OCI-LY7 (cell line): ENCODE data around the gene MPRIP. TPM values are rescaled to one million over a fixed set of nuclear protein-coding genes. Genes with fewer than 3 reads are reported as not detected.
"Not testable (repeated sequence)": the region's sequence is repeated elsewhere in the genome, so short reads cannot be mapped to it uniquely, and the experiment has no call there.

ENCODE experiments used
- BruUV-seq: library from RNA; stranded (reverse); fragments of 400-500 nt; replicated peaks from 2 replicates; lab custom pipeline; 2021; lab: Mats Ljungman, UMichigan
- CTCF ChIA-PET: fragments of 300-600 bp; sonication (Branson Sonifier 250); formaldehyde crosslinking; loops from one replicate; lab custom pipeline; 2022; ENCODE audit warnings: antibody characterized with exemption; ENCODE audit not compliant: unreplicated experiment; lab: Charles Lee
- POLR2A ChIA-PET: fragments of 300-600 bp; sonication (Branson Sonifier 250); formaldehyde crosslinking; loops from one replicate; lab custom pipeline; 2022; ENCODE audit warnings: antibody characterized with exemption; lab: Charles Lee
- DNase-seq: peaks from one replicate; pipeline ENCODE4 v3.0.0-alpha.2; 2015; ENCODE audit warnings: low spot score
- H2AFZ ChIP-seq: fragments of 200-600 bp; sonication (generic), shearing (Covaris generic); 2 replicates; pipeline ENCODE4 v1.6.1; 2014; ENCODE audit warnings: mild to moderate bottlenecking, antibody characterized with exemption, low read length, moderate library complexity
- H3K27ac ChIP-seq: fragments of 200-600 bp; sonication (generic); 2 replicates; pipeline ENCODE4 v1.5.1; 2014; ENCODE audit warnings: mixed run types, low read depth, mild to moderate bottlenecking, moderate library complexity, low read length, inconsistent platforms; ENCODE audit not compliant: poor library complexity, severe bottlenecking
- H3K36me3 ChIP-seq: fragments of 200-600 bp; sonication (generic); 2 replicates; pipeline ENCODE4 v1.6.1; 2014; ENCODE audit warnings: mild to moderate bottlenecking, antibody characterized with exemption, low read length, moderate library complexity, mixed read lengths; ENCODE audit not compliant: insufficient read depth
- H3K4me1 ChIP-seq: fragments of 200-600 bp; sonication (generic); 2 replicates; pipeline ENCODE4 v1.5.1; 2014; ENCODE audit warnings: mild to moderate bottlenecking, low read length; ENCODE audit not compliant: insufficient read depth, poor library complexity, severe bottlenecking
- H3K4me2 ChIP-seq: fragments of 200-600 bp; sonication (generic); 2 replicates; pipeline ENCODE4 v1.6.1; 2014; ENCODE audit warnings: mild to moderate bottlenecking, low read length
- H3K4me3 ChIP-seq: fragments of 200-600 bp; sonication (generic); 2 replicates; pipeline ENCODE4 v1.5.1; 2014; ENCODE audit warnings: mild to moderate bottlenecking, low read depth, low read length; ENCODE audit not compliant: poor library complexity, severe bottlenecking
- H3K79me2 ChIP-seq: fragments of 200-600 bp; sonication (generic); 2 replicates; pipeline ENCODE4 v1.6.1; 2016; ENCODE audit warnings: low read depth, mild to moderate bottlenecking, low read length, moderate library complexity, mixed read lengths; ENCODE audit not compliant: insufficient read depth
- H3K9me2 ChIP-seq: fragments of 200-600 bp; sonication (generic); 2 replicates; pipeline ENCODE4 v1.6.1; 2016; ENCODE audit warnings: mild to moderate bottlenecking, low read length, mixed read lengths; ENCODE audit not compliant: insufficient read depth
- H3K9me3 ChIP-seq: fragments of 200-600 bp; sonication (generic); 2 replicates; pipeline ENCODE4 v1.6.1; 2014; ENCODE audit warnings: mild to moderate bottlenecking, mixed run types, low read length, mixed read lengths
- H4K20me1 ChIP-seq: fragments of 200-600 bp; sonication (generic); 2 replicates; pipeline ENCODE4 v1.6.1; 2014; ENCODE audit warnings: mild to moderate bottlenecking, antibody characterized with exemption, low read length, moderate library complexity, mixed read lengths; ENCODE audit not compliant: insufficient read depth
- CTCF ChIP-seq: fragments of 200-600 bp; sonication (generic); conservative IDR thresholded peaks from 2 replicates; pipeline ENCODE4 v1.5.1; 2014; ENCODE audit warnings: mild to moderate bottlenecking, antibody characterized with exemption, low read length, moderate library complexity, mixed read lengths
- EZH2phosphoT487 ChIP-seq: fragments of 200-600 bp; sonication (generic); IDR thresholded peaks from 2 replicates; pipeline ENCODE4 v1.6.1; 2018; ENCODE audit warnings: low read depth, borderline replicate concordance, mild to moderate bottlenecking, mixed run types, antibody characterized with exemption, low read length, moderate library complexity, mixed read lengths
- intact Hi-C: fragments of 100-400 bp; cut with micrococcal nuclease; formaldehyde crosslinking; loops from one replicate; pipeline ENCODE4 v1.10.0; 2022; ENCODE audit not compliant: unreplicated experiment
- total RNA-seq, 2 experiments: library from RNA; depleted of rRNA in 1 of 2; stranded (reverse); fragments of >200 nt in 1 of 2; shearing (Covaris generic) in 1 of 2; gene quantifications; 2 replicates each; pipeline ENCODE4 v1.2.3, GENCODE V29; 2014 to 2022

Gene MPRIP
- total RNA-seq, 2 experiments from 2014 or later, result 73.3 to 109 TPM

GRCh38 chr17:17157041-17157440 is 114.8 kb downstream of the MPRIP start:
- H3K4me3 ChIP-seq, result no peak overlapping the region
- H3K79me2 ChIP-seq, result no peaks in the 10 kb centered on the region
- no peaks in the 10 kb centered on the region for H3K4me1 ChIP-seq
- ChIA-PET CTCF (no interaction called here), POLR2A (no interaction called here)
- no peak for TF ChIP-seq EZH2phosphoT487
- no peak for TF ChIP-seq CTCF
- intact Hi-C loops, result no loop called here
- no peak for DNase-seq
- H3K36me3 ChIP-seq, result peaks cover 23% of the 10 kb centered on the region; the same call in 1 of the 2 replicates
- no peak overlapping the region for H2AFZ ChIP-seq
- BruUV-seq, result no TSS peak
- no peaks in the 10 kb centered on the region for H3K9me2 ChIP-seq
- no peak overlapping the region for H3K27ac ChIP-seq
- no peaks in the 10 kb centered on the region for H4K20me1 ChIP-seq
- no peak overlapping the region for H3K4me2 ChIP-seq
- no peaks in the 10 kb centered on the region for H3K9me3 ChIP-seq

DNA sequence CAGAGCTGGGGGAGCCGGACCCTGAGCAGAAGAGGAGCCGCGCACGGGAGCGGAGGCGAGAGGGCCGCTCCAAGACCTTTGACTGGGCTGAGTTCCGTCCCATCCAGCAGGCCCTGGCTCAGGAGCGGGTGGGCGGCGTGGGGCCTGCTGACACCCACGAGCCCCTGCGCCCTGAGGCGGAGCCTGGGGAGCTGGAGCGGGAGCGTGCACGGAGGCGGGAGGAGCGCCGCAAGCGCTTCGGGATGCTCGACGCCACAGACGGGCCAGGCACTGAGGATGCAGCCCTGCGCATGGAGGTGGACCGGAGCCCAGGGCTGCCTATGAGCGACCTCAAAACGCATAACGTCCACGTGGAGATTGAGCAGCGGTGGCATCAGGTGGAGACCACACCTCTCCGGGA is 116.2 kb downstream of the MPRIP start:
- H3K4me3 ChIP-seq, H3K9me2 ChIP-seq, H3K79me2 ChIP-seq, H3K27ac ChIP-seq, H4K20me1 ChIP-seq, intact Hi-C loops, H3K4me2 ChIP-seq, BruUV-seq, H3K4me1 ChIP-seq, H3K9me3 ChIP-seq, H2AFZ ChIP-seq, CTCF ChIA-PET, DNase-seq, POLR2A ChIA-PET: not testable (repeated sequence)
- H3K36me3 ChIP-seq, result peaks cover 24% of the 10 kb centered on the region; the same call in 1 of the 2 replicates

- H3K27ac ChIP-seq, result no peak overlapping the region
- DNase-seq, result no peak
- ChIA-PET CTCF (interaction anchor here (0.6 kb wide), 1 partner anchor 410 kb away, joined by 3 read pairs; no protein-coding TSS in a partner anchor), POLR2A (no interaction called here)
- H3K4me3 ChIP-seq, result no peak overlapping the region
- H3K36me3 ChIP-seq, result peaks cover 21% of the 10 kb centered on the region; the same call in 1 of the 2 replicates
- H3K9me2 ChIP-seq, result no peaks in the 10 kb centered on the region
- no peaks in the 10 kb centered on the region for H3K9me3 ChIP-seq
- no peak overlapping the region for H3K4me2 ChIP-seq
- no peaks in the 10 kb centered on the region for H3K79me2 ChIP-seq
- H4K20me1 ChIP-seq, result no peaks in the 10 kb centered on the region
- no peak for TF ChIP-seq CTCF
- TF ChIP-seq EZH2phosphoT487, result no peak
- H3K4me1 ChIP-seq, result no peaks in the 10 kb centered on the region
- intact Hi-C loops, result no loop called here
- BruUV-seq, result no TSS peak
- no peak overlapping the region for H2AFZ ChIP-seq
Observed at GRCh38 chr17:17159571-17159970, 117.3 kb downstream of the MPRIP start.
